HepG2 (cell line): ENCODE measurements around the gene LYPD6B. TPM values are rescaled to one million over a fixed set of nuclear protein-coding genes. Genes with fewer than 3 reads are reported as not detected.

ENCODE experiments used
- ATAC-seq: fragments of 200-7000 bp; cut with Tn5 transposase; 3 replicates; pipeline ENCODE4 v1.9.1; 2020; ENCODE audit warnings: mild to moderate bottlenecking, moderate library complexity
- BruUV-seq: library from RNA; stranded (reverse); fragments of 400-500 nt; replicated peaks from 2 replicates; lab custom pipeline; 2021; lab: Mats Ljungman, UMichigan
- CTCF ChIA-PET: fragments of 300-600 bp; formaldehyde crosslinking; extraction: SDS; loops from one replicate; lab custom pipeline; 2021; ENCODE audit warnings: low total read pairs, inconsistent platforms, low intra/inter-chr PET ratio; lab: Yijun Ruan, JAX
- POLR2A ChIA-PET: fragments of 350-600 bp; sonication (Branson Sonifier 250); formaldehyde crosslinking; loops from one replicate; lab custom pipeline; 2020; ENCODE audit warnings: antibody characterized with exemption, inconsistent platforms; lab: Yijun Ruan, JAX
- DNase-seq: peaks from one replicate; pipeline ENCODE4 v3.0.0-alpha.2; 2015; ENCODE audit warnings: low spot score
- FAIRE-seq: peaks from 3 replicates; lab custom pipeline; 2011; peaks lifted over from hg19 to GRCh38; lab: Jason Lieb, UNC
- H2AFZ ChIP-seq: one replicate; pipeline ENCODE4 v1.6.1; 2011; ENCODE audit warnings: low read length, inconsistent platforms
- H3K27ac ChIP-seq: fragments of 300-600 bp; 3 replicates; pipeline ENCODE4 v1.8.0; 2011; ENCODE audit warnings: mixed run types, mild to moderate bottlenecking, mixed read lengths, low read length, inconsistent platforms; ENCODE audit not compliant: insufficient read depth; ENCODE audit errors: extremely low read length
- H3K27me3 ChIP-seq, 2 experiments: fragments of 200-600 bp in 1 of 2; 2 replicates in 1 of 2; 3 replicates in 1 of 2; pipeline versions ENCODE4 v1.6.0 to v1.8.0; 2011; ENCODE audit warnings: low read length in 2 of 2, mild to moderate bottlenecking in 2 of 2, moderate library complexity in 2 of 2, inconsistent platforms in 1 of 2; ENCODE audit not compliant: insufficient read depth in 2 of 2, control insufficient read depth in 1 of 2
- H3K36me3 ChIP-seq, 2 experiments: fragments of 200-600 bp in 1 of 2; replicated peaks in 1 of 2; 2 replicates in 1 of 2; 3 replicates in 1 of 2; pipeline versions ENCODE4 v1.5.1 to v1.8.0; 2011; ENCODE audit warnings: low read length in 2 of 2, inconsistent platforms in 1 of 2; ENCODE audit not compliant: insufficient read depth in 2 of 2, control insufficient read depth in 1 of 2
- H3K4me1 ChIP-seq: 2 replicates; pipeline ENCODE4 v1.5.1; 2012; ENCODE audit warnings: low read length, inconsistent platforms; ENCODE audit not compliant: insufficient read depth
- H3K4me2 ChIP-seq: 2 replicates; pipeline ENCODE4 v1.6.0; 2011; ENCODE audit warnings: low read depth, low read length, inconsistent platforms
- H3K4me3 ChIP-seq, 3 experiments: fragments of 200-600 bp in 1 of 3; sonication (generic), shearing (Covaris generic) in 1 of 3; replicated peaks in 1 of 3; 2 replicates each; pipeline ENCODE4 v1.5.1; 2011 to 2016; ENCODE audit warnings: low read length in 3 of 3, inconsistent platforms in 2 of 3, low read depth in 2 of 3, mild to moderate bottlenecking in 2 of 3, control low read depth in 1 of 3, mixed read lengths in 1 of 3; ENCODE audit not compliant: insufficient read depth in 1 of 3
- H3K79me2 ChIP-seq: one replicate; pipeline ENCODE4 v1.6.1; 2011; ENCODE audit warnings: low read length, inconsistent platforms; ENCODE audit not compliant: insufficient read depth
- H3K9ac ChIP-seq: 2 replicates; pipeline ENCODE4 v1.6.0; 2011; ENCODE audit warnings: mild to moderate bottlenecking, low read depth, low read length, inconsistent platforms; ENCODE audit not compliant: insufficient read depth
- H3K9me3 ChIP-seq: 2 replicates; pipeline ENCODE4 v1.5.1; 2012; ENCODE audit warnings: mild to moderate bottlenecking, low read length
- H4K20me1 ChIP-seq: 2 replicates; pipeline ENCODE4 v1.6.0; 2011; ENCODE audit warnings: inconsistent platforms, mild to moderate bottlenecking, low read length, moderate library complexity; ENCODE audit not compliant: insufficient read depth
- ARHGAP35 ChIP-seq: sonication (generic); formaldehyde crosslinking; IDR thresholded peaks from 2 replicates; pipeline ENCODE4 v1.9.0; 2022; ENCODE audit warnings: mild to moderate bottlenecking, inconsistent platforms, moderate library complexity, missing genetic modification reagents, borderline replicate concordance
- EEA1 ChIP-seq: sonication (generic); formaldehyde crosslinking; IDR thresholded peaks from 2 replicates; pipeline ENCODE4 v1.5.1; 2020; ENCODE audit warnings: mild to moderate bottlenecking, missing genetic modification reagents, borderline replicate concordance
- GPN1 ChIP-seq: sonication (generic); formaldehyde crosslinking; IDR thresholded peaks from 2 replicates; pipeline ENCODE4 v1.5.1; 2020; ENCODE audit warnings: missing genetic modification reagents, borderline replicate concordance
- NAIF1 ChIP-seq: sonication (generic); formaldehyde crosslinking; IDR thresholded peaks from 2 replicates; pipeline ENCODE4 v1.5.0; 2020; ENCODE audit warnings: mild to moderate bottlenecking, missing genetic modification reagents, borderline replicate concordance
- NR2F1 ChIP-seq, 2 experiments: fragments of 450-650 bp in 1 of 2; formaldehyde crosslinking in 1 of 2; IDR thresholded peaks; 2 replicates each; pipeline versions ENCODE4 v1.5.0 to v1.6.1; 2016 to 2020; ENCODE audit warnings: mild to moderate bottlenecking in 1 of 2, missing compliant biosample characterization in 1 of 2, missing genetic modification reagents in 1 of 2, moderate library complexity in 1 of 2
- PAX8 ChIP-seq: sonication (generic); formaldehyde crosslinking; IDR thresholded peaks from 2 replicates; pipeline ENCODE4 v1.8.0; 2022; ENCODE audit warnings: mild to moderate bottlenecking, missing genetic modification reagents, borderline replicate concordance
- SNAPC2 ChIP-seq: sonication (generic); formaldehyde crosslinking; IDR thresholded peaks from 2 replicates; pipeline ENCODE4 v1.8.1; 2022; ENCODE audit warnings: mild to moderate bottlenecking, missing genetic modification reagents
- ZNF441 ChIP-seq: sonication (generic); formaldehyde crosslinking; IDR thresholded peaks from 2 replicates; pipeline ENCODE4 v1.7.0; 2021; ENCODE audit warnings: missing genetic modification reagents, borderline replicate concordance
- ZNF468 ChIP-seq: sonication (generic); formaldehyde crosslinking; IDR thresholded peaks from 2 replicates; pipeline ENCODE4 v1.8.0; 2022; ENCODE audit warnings: mild to moderate bottlenecking, moderate library complexity, missing genetic modification reagents
- ZNF644 ChIP-seq: IDR thresholded peaks from 2 replicates; pipeline ENCODE4 v1.6.1; 2016; ENCODE audit warnings: low read depth
- ZNF678 ChIP-seq: sonication (generic); formaldehyde crosslinking; IDR thresholded peaks from 2 replicates; pipeline ENCODE4 v1.4.0; 2020; ENCODE audit warnings: mild to moderate bottlenecking, missing genetic modification reagents
- WGBS: methylation state at CpG from one replicate; pipeline ENCODE4 v1.1.6; 2017; ENCODE audit warnings: low lambda C conversion rate; 5-methylcytosine and 5-hydroxymethylcytosine counted together
- in situ Hi-C: cut with HindIII; loops from 2 replicates; pipeline ENCODE4 v1.10.0; 2017; ENCODE audit warnings: low pct_unique_long_range_greater_than_20kb; ENCODE audit not compliant: extremely low pct_ligation_motif_present
- intact Hi-C: fragments of 100-400 bp; cut with micrococcal nuclease; formaldehyde crosslinking; loops from one replicate; pipeline ENCODE4 v1.10.0; 2022; ENCODE audit not compliant: unreplicated experiment
- polyA plus RNA-seq, 8 experiments: library from polyadenylated mRNA; depleted of rRNA in 3 of 8; stranded (reverse) in 7 of 8; unstranded in 1 of 8; fragments of >200 nt; fragmentation: Illumina TruSeq in 4 of 8; extraction: Trizol in 4 of 8; gene quantifications; 2 replicates each; pipeline versions ENCODE4 v1.2.1 to v1.2.3, GENCODE V29; 2011 to 2016; ENCODE audit warnings: low read depth in 4 of 8, missing spikeins in 1 of 8, mixed read lengths in 1 of 8; ENCODE audit not compliant: insufficient read depth in 1 of 8
- total RNA-seq, 5 experiments: library from RNA; depleted of rRNA; stranded (reverse); fragments of >200 nt; fragmentation: Illumina TruSeq; extraction: Trizol; gene quantifications; 2 replicates each; pipeline ENCODE4 v1.2.3, GENCODE V29; 2016; ENCODE audit warnings: low read depth in 1 of 5
- TF ChIP-seq, protein P1 (sequence below): sonication (generic); formaldehyde crosslinking; IDR thresholded peaks from 2 replicates; pipeline ENCODE4 v1.5.0; 2020; ENCODE audit warnings: mild to moderate bottlenecking, missing genetic modification reagents
- TF ChIP-seq, protein P2 (sequence below): sonication (generic); formaldehyde crosslinking; IDR thresholded peaks from 2 replicates; pipeline ENCODE4 v1.8.0; 2023; ENCODE audit warnings: mild to moderate bottlenecking, missing genetic modification reagents
- TF ChIP-seq, protein P3 (sequence below): IDR thresholded peaks from 2 replicates; pipeline ENCODE4 v1.6.1; 2012; ENCODE audit warnings: low read depth, low read length, improper control_type of control experiment
- TF ChIP-seq, protein P4 (sequence below): sonication (generic); formaldehyde crosslinking; IDR thresholded peaks from 2 replicates; pipeline ENCODE4 v1.4.0; 2020; ENCODE audit warnings: missing genetic modification reagents, borderline replicate concordance
- TF ChIP-seq, protein P5 (sequence below): sonication (generic); formaldehyde crosslinking; IDR thresholded peaks from 2 replicates; pipeline ENCODE4 v1.8.1; 2023; ENCODE audit warnings: mild to moderate bottlenecking, missing genetic modification reagents, borderline replicate concordance

Gene LYPD6B
- total and polyA plus RNA-seq, 2 of the 13 experiments (the other 11 are each of a cell fraction or from before 2014, with no cell fraction given), result not detected

DNA sequence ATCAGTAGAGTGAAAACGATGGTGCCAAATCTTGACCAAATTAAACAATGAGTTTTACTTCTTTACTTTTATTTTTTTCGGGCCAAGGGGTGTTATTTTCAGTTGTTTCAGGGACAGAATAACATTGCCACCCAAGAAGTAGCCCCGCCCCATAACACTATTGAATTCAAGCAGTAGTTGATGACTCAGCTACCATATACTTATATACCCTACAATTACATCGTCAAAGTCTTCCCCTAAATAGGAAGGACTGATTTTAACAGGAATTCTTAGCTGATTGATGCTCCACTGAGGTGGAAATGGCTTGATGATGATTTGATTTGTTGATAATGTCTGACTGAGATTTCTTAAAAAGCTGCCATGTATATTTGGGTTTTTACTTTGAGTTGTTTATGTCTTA, 24.7 kb downstream of the LYPD6B start:
- H3K27ac ChIP-seq, result no peak overlapping the region
- POLR2A ChIA-PET, result no interaction called here
- CTCF ChIA-PET, result no interaction called here
- TF ChIP-seq, protein P1, sequence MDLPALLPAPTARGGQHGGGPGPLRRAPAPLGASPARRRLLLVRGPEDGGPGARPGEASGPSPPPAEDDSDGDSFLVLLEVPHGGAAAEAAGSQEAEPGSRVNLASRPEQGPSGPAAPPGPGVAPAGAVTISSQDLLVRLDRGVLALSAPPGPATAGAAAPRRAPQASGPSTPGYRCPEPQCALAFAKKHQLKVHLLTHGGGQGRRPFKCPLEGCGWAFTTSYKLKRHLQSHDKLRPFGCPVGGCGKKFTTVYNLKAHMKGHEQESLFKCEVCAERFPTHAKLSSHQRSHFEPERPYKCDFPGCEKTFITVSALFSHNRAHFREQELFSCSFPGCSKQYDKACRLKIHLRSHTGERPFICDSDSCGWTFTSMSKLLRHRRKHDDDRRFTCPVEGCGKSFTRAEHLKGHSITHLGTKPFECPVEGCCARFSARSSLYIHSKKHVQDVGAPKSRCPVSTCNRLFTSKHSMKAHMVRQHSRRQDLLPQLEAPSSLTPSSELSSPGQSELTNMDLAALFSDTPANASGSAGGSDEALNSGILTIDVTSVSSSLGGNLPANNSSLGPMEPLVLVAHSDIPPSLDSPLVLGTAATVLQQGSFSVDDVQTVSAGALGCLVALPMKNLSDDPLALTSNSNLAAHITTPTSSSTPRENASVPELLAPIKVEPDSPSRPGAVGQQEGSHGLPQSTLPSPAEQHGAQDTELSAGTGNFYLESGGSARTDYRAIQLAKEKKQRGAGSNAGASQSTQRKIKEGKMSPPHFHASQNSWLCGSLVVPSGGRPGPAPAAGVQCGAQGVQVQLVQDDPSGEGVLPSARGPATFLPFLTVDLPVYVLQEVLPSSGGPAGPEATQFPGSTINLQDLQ (CRISPR knock-in tag), result no peak
- TF ChIP-seq ZNF678 (no peak), ZNF441 (CRISPR knock-in tag) (no peak), ZNF644 (no peak), GPN1 (CRISPR knock-in tag) (no peak), NR2F1 (CRISPR knock-in tag; IDR thresholded peaks at IDR 0.05) (no peak), SNAPC2 (CRISPR knock-in tag) (no peak), PAX8 (no peak), NAIF1 (CRISPR knock-in tag) (no peak), EEA1 (CRISPR knock-in tag) (no peak), ARHGAP35 (CRISPR knock-in tag) (no peak), ZNF468 (CRISPR knock-in tag) (no peak)
- TF ChIP-seq, protein P2, sequence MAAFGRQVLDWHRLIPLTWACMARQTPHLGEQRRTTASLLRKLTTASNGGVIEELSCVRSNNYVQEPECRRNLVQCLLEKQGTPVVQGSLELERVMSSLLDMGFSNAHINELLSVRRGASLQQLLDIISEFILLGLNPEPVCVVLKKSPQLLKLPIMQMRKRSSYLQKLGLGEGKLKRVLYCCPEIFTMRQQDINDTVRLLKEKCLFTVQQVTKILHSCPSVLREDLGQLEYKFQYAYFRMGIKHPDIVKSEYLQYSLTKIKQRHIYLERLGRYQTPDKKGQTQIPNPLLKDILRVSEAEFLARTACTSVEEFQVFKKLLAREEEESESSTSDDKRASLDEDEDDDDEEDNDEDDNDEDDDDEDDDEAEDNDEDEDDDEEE (CRISPR knock-in tag), result no peak
- TF ChIP-seq, protein P3, sequence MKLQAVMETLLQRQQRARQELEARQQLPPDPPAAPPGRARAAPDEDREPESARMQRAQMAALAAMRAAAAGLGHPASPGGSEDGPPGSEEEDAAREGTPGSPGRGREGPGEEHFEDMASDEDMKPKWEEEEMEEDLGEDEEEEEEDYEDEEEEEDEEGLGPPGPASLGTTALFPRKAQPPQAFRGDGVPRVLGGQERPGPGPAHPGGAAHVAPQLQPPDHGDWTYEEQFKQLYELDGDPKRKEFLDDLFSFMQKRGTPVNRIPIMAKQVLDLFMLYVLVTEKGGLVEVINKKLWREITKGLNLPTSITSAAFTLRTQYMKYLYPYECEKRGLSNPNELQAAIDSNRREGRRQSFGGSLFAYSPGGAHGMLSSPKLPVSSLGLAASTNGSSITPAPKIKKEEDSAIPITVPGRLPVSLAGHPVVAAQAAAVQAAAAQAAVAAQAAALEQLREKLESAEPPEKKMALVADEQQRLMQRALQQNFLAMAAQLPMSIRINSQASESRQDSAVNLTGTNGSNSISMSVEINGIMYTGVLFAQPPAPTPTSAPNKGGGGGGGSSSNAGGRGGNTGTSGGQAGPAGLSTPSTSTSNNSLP, result no peak
- TF ChIP-seq, protein P4, sequence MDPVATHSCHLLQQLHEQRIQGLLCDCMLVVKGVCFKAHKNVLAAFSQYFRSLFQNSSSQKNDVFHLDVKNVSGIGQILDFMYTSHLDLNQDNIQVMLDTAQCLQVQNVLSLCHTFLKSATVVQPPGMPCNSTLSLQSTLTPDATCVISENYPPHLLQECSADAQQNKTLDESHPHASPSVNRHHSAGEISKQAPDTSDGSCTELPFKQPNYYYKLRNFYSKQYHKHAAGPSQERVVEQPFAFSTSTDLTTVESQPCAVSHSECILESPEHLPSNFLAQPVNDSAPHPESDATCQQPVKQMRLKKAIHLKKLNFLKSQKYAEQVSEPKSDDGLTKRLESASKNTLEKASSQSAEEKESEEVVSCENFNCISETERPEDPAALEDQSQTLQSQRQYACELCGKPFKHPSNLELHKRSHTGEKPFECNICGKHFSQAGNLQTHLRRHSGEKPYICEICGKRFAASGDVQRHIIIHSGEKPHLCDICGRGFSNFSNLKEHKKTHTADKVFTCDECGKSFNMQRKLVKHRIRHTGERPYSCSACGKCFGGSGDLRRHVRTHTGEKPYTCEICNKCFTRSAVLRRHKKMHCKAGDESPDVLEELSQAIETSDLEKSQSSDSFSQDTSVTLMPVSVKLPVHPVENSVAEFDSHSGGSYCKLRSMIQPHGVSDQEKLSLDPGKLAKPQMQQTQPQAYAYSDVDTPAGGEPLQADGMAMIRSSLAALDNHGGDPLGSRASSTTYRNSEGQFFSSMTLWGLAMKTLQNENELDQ (CRISPR knock-in tag), result no peak
- TF ChIP-seq, protein P5, sequence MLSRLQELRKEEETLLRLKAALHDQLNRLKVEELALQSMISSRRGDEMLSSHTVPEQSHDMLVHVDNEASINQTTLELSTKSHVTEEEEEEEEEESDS (CRISPR knock-in tag), result no peak

More for the DNA sequence above, 24.7 kb downstream of the LYPD6B start:
- Histone ChIP-seq H4K20me1 (no peaks in the 10 kb centered on the region), H3K4me1 (no peaks in the 10 kb centered on the region), H3K36me3 (no peaks in the 10 kb centered on the region), H2AFZ (no peak overlapping the region), H3K9ac (no peak overlapping the region), H3K9me3 (no peaks in the 10 kb centered on the region), H3K79me2 (no peaks in the 10 kb centered on the region), H3K27me3 (no peaks in the 10 kb centered on the region), H3K4me2 (no peak overlapping the region), H3K4me3 (no peak overlapping the region)
- FAIRE-seq (no peak), ATAC-seq (no peak), DNase-seq (no peak)
- BruUV-seq, result no TSS peak
- in situ Hi-C loops (no loop called here), intact Hi-C loops (no loop called here)
- 1% methylated on average over 4 of the region's 4 CpGs for WGBS
